GM21423 (cell line): ENCODE results near the gene NOTCH4.

Experiments used
- ATAC-seq: cut with Tn5 transposase; IDR thresholded peaks from one replicate; pipeline ENCODE4 v1.9.1; 2021; ENCODE audit warnings: mild to moderate bottlenecking, moderate library complexity; ENCODE audit not compliant: unreplicated experiment

NOTCH4 gene

DNA sequence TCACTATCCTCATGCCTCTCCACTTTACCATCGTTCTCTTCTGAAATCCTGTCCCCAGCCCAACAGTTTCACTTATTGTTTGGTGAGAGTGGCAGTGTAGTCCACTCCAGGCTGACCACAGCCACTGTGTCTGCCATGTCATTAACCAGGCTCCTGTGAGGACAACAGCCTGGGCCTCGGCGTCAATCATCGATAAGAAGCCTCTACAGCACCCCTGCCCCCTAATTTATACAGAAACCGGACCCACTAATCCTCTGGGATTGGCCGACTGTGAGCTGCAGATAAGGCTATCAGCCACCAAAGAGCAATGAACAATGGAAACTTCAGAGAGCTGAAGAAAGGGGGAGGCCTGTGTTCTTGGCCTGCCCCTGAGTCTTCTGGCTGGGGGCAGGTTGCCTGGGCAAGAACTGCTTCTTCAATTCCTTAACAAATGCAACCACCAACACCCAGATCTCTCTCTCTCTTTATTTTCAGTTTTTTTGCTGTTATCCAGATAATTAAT, 56.1 kb downstream of the NOTCH4 start:
- ATAC-seq, result no peak

DNA sequence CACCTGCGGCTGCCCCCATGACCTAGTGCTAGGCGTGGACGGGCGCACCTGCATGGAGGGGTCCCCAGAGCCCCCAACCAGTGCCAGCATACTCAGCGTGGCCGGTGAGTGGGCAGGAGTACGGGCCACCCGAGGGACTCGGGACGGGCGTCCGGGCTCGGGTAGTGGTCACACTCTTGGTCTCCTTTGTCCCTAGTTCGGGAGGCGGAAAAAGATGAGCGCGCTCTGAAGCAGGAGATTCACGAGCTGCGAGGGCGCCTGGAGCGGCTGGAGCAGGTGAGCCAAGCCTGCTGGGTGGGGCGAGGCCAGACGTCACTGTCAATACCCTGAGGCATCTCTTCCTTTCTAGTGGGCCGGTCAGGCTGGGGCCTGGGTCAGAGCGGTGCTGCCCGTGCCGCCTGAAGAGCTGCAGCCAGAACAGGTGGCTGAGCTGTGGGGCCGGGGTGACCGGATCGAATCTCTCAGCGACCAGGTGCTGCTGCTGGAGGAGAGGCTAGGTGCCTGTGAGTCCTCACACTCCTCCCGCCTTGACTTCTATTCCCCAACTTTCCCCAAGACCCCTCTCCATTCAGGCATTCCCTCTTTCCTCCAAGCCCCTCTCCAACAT, 56.6 kb downstream of the NOTCH4 start:
- ATAC-seq, result no peak

DNA sequence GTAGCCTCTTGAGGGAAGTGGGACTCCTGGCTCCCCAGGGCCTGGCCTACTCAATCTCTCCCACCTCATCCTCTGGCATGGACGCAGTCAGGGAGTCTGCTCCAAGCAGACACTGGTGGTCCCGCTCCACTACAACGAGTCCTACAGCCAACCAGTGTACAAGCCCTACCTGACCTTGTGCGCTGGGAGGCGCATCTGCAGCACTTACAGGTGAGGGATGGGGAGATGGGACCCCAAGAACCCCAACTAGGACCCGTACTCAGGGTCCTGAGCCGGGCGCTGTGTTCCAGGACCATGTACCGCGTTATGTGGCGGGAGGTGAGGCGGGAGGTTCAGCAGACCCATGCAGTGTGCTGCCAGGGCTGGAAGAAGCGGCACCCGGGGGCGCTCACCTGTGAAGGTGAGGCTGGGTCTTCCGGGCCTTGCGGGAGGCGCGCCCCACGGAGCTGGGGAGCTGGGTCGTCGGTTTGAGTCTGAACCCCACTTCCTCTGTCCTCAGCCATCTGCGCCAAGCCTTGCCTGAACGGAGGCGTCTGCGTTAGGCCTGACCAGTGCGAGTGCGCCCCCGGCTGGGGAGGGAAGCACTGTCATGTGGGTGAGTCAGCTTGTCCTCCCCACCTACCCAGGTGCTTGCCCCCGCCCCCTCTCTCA, 57.3 kb downstream of the NOTCH4 start:
- no peak for ATAC-seq

DNA sequence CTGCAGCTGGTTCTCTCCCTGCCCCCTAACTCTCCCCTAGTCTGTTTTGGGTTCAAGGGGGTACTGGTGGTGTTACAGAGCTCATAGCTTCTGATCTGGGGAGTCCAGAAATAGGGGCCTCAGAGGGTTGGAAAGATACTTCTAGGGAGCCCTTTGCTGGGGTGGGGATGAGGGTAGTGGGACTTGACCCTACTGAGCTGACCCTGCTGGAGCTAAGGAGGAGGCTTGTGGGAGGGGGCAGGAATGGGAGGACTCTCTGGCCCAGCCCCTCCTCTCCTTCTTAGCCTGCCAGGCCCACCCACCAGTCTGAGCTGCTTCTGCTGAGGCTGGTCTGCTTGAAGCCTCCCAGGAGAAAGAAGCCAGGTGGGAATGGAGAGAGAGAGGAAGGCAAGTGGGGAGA, 59.6 kb downstream of the NOTCH4 start, which contains the start of gene EGFL8:
TSS of gene EGFL8 (plus strand) at position 301 of the 400 bp plus-strand sequence. CDS start 1,571 bp downstream, outside the sequence.
- no peak for ATAC-seq

DNA sequence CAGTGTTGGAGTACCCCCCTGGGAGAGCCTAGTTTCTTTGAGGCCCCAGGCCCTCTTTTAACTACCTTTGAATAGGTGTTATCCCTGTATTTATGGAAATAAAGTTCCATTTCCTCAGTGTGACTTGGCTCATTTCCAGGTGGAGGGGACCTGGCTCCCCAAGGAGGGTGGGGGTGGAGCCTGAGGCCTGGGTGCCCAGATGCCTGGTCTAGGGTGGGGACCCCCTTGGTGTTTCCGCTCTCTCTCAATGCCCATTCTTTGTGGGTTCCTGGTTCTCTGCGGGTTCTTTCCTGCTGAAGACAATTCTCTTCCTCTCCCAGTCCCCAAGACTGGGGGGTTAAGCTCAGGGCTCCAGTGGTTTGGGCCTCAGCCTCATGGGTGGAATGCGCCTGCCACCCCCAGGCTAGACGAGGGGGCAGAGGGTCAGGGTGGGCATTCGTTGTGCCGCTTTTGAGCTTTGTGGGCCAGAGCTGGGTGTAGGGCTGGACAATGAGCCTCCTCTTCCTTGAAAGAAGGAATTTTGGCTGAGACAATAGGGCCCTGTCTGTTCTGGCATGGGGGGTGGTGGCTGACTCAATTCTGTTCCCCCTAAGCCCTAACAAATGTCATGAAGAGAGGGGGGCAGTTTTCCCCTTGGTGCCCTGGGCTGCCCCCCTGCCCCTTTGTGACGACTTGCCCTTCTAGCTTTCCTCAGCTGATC, 60.2 kb downstream of the NOTCH4 start:
- no peak for ATAC-seq

DNA sequence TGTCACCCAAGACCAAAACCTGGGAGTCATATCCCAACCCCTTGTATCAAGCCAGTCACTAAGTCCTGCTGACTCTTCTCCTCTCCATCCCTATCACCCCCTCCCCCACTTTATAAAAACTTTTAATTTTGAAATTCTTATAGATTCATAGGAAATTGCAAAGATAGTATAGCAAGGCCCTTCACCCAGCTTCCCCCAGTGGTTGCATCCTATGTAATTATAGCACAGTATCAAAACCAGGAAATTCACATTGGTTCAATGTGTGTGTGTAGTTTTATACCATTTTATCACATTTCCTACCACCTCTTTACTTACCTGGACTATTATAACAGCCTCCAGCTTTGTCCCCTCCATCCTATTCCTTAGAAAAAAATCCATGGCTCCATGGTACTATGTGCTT, 65.8 kb downstream of the NOTCH4 start:
- no peak for ATAC-seq

DNA sequence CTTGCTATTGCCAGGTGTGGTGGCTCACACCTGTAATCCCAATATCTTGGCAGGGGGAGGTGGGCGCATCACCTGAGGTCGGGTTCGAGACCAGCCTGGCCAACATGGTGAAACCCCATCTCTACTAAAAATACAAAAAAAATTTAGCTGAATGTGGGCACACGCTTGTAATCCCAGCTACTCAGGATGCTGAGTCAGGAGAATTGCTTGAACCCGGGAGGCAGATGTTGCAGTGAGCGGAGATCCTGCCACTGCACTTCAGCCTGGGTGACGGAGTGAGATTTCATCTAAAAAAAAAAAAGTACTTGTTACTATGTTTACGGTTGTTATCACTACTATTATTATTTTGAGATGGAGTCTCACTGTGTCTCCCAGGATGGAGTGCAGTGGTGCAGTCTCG, 67.0 kb downstream of the NOTCH4 start:
- ATAC-seq, result no peak

DNA sequence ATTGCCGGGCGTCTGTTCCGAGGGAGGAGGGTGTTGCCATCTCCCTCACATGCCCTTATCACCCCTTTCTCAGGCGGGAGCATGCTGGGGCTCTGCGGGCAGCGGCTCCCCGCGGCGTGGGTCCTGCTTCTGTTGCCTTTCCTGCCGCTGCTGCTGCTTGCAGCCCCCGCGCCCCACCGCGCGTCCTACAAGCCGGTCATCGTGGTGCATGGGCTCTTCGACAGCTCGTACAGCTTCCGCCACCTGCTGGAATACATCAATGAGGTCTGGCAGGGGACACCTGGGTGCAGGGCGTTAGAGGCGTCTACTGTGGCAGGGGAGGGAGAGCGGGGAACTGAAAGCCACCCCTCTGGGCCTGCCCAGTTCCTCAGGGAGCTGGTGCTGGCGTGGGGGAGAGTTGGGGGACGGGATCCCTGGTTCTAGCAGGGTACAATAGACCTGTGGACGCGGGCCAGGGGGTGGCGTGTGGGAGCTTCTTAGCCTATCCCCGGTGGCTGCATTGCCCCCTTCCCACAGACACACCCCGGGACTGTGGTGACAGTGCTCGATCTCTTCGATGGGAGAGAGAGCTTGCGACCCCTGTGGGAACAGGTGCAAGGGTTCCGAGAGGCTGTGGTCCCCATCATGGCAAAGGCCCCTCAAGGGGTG, 69.2 kb downstream of the NOTCH4 start:
- ATAC-seq, result no peak

DNA sequence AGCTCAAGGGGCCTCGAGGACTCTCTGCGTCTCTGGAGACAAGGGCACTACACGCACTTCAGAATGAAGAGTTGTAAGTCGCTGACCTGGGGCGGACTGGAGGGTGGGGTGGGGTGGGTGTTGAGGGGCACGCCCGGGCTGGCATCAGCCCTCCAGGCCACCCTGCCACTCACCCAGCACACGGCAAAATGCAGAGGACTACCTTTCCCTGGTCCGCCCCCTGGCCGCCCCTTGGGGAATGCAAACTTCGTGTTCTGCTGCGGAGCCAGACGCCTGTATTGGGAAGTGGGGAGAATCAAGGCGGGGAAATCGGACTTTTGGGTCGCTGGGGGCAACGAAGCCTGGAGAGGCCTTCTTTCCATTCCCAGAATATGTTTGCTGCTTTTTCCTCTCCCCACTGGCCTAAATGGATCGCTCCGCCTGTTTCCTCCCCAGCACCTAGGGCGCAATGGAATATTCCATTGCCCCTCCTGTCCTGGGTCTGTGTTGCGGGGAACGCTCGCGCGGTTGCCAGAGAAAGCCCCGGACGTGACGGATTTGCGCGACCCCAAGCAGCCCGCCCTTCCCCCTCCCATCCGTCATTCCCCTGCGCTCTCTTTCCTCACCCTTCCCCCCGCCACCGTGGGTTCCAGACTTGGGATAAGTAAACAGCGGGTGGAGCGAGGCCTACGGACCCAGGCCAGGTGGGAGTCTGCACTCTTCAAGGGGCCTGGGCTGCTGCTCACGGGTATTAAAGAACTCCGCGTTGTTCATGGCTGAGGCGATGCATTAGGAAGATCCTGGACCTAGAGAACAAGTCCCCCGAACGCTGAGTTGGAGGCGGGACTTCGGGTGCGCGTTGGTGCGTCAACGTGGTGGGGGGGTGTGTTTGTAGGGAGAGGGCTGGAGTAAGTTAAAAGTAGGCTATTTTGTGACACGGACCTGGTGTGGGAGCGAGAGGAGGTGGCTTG, 70.0 kb downstream of the NOTCH4 start, which contains the start of gene PPT2:
TSS of gene PPT2 (plus strand) at position 578 of the 950 bp plus-strand sequence. CDS start 454 bp downstream, outside the sequence.
- ATAC-seq, result no peak

DNA sequence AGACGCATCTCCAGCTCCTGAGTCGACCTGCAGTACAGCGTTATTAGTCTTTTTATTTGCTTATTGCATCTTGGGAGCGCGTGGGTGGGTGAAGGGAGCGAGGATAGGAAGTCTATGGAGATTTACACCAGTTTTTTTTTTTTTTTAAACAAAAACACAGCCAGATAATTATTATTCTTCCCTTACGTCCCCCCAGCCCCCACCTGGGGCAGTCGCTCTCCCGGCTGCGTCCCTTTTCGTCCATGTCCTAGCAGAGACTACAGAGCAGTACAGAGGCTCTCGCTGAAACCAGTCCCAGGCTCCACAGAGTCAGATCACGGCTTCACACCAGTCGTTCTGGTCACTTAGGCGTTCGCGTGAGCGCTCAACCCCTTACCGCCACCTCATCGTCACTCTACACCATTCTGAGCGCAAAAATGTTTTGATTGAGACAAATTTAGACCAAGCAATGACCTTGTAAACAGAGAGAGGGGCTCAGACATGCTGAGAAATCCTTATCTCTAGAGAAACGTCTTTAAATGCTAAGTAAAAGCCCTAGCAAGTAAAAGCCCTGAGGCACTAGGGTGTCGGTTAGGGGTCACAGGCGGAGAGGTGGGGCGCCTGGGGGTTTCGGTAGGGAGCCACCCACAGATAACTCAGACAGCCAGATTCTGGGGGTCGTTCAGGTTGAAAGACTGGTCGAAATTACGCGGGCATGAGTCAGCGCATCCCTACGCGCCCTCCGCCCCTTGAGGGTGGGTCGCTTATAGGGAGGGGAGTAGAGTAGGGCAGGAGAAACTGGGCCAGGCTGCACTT, 70.9 kb downstream of the NOTCH4 start:
- no peak for ATAC-seq

DNA sequence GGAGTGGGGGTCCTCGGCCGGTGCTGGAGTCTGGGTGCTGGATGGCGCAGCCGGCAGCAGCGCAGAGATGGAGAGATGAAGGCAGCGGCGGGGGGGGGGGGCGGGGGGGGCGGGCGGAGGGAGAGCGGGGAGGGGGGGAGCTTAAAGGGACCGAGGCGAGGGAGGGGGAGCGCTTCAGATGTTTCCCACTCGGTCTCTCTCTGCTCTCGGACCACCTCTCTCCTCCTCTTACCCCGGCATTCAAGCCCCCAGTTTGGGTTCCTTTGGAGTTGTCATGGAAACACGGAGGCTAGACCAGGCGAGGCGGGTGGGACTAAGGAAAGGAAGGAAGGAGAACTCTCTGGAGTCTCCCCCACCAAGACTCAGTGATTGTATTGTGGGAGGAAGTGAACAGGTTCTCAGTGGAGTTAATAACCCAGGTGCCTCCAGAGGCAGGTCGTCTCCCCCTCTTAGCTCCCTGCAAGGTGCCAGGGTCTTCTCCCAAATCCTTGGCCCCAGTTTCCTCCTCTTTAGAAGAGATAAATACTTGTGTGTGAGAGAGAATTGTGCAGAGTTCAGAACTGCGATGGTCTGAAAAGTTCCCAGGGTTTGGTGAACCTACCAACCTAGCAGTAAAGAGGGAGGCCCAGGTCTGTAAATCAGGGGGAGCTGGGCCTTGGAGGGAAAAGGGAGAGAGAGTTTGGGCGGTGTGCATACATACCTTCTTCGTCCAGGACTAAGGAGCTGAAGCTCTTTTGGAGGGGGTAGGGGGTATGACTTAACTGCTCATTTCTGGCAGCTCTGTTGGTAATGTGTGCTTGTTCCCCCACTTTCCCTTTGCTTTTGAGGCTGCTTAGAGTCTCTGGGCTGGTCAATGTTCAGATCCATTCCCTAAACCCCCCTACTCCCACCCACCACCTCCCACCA, 71.8 kb downstream of the NOTCH4 start, which contains the start of gene PRRT1:
TSS of gene PRRT1 (minus strand) at position 77 of the 906 bp plus-strand sequence. CDS start 112 bp downstream, outside the sequence.
- ATAC-seq, result no peak

DNA sequence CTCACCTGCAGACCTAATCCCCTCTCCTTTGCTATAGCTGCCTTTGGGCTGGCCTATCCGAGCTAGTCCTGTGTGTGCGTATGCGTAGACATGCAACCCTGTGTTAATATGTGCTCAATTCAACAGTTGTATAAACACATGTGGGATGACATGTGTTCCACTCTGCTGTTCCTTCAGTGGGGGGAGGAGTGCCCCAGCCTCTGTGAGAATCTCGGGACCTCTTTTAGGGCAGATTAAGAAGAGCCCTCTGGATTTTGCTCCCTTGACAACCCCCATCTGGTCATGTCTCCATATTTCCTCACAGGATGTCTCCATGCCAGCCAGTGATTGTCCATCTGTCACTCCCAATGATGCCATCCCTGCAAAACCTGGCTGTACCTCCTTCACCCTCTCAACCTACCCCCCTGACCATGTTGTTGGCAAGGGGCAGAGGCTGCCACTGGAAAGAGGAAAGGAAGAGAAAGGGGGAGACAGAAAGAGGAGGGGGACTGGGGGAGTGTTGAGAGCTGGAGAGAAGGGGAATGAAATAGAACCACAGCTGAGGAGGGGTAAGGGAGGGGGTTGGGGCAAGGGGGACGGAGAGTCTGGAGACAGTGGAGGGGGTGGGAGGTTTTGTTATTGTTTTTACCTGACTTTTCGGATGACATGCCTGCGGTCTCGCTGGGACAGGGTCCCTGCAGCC, 72.5 kb downstream of the NOTCH4 start:
- ATAC-seq, result no peak

DNA sequence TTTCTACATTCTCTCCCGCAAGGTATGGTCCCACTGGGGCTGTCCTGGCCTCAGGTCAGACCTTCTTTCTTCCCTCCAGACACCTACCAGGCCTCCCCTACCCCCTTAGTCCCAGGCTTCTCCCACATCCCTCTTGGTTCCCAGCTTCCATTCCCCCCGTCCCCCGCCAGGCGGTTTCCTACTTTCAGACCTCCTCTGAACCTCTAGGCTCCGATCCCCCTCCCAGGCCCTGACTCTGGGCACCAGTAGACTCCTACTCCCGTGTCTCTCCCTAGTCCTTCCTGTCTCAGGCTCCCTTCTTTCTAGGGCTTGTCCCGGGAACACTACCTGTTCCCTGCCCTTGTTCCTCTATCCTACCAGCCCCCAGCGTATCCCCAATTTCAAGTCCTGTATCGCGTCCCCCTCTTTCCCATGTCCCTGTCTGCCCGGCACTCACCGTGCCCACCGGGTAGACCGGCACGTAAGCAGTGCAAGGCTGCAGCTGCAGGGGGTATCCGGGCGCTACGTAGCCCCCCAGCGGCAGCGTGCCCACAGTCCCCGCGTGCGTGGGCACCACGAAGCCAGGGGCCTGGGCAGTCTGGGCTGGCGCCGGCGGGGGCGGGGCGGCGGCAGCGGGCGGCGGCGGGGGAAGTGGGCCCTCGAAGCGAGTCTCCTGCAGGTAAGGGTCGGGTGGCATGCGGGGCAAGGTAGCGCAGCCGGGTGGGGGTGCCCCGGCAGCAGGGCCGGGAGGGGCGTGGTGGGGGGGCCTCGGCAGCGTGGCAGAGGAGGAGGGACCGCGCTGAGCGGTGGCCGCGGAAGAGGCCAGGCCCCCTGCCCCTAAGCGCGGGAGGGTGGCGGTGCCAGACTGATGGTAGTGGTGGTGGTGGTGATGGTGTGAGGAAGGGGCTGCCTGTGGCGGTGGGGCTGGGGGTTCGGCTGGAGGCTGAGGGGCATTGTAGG, 73.7 kb downstream of the NOTCH4 start:
- no peak for ATAC-seq

DNA sequence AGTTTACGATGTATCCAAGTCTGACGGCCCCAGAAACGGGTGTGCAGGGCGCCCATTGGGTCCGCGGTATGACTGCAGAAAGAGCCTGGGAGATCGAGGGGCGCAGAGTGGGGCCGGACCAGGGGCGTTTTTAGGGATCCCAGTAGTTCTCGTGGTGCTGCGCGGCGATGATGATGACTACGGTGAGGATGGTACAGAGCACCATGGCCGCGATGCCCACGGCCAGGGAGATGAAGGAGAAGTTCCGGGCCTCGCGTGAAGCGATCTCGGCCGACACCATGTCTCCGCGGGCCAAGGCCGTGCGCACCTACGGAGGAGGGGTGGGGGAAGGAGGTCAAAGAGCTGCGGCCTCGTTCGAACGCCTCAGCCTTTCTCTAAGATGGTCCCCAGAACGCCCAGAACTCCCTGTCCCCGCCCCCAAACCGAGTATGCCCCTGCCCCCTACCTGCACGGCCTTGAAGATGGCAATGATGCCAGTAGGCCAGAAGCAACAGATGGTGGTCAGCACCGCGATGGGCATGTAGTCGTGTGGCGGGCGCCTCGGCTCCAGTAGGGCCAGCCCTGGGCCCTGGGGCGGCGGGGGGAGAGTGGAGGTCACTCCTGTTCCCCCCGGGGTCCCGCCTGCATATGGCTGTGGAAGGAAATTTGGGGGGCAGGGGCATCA, 74.6 kb downstream of the NOTCH4 start:
- ATAC-seq, result no peak

DNA sequence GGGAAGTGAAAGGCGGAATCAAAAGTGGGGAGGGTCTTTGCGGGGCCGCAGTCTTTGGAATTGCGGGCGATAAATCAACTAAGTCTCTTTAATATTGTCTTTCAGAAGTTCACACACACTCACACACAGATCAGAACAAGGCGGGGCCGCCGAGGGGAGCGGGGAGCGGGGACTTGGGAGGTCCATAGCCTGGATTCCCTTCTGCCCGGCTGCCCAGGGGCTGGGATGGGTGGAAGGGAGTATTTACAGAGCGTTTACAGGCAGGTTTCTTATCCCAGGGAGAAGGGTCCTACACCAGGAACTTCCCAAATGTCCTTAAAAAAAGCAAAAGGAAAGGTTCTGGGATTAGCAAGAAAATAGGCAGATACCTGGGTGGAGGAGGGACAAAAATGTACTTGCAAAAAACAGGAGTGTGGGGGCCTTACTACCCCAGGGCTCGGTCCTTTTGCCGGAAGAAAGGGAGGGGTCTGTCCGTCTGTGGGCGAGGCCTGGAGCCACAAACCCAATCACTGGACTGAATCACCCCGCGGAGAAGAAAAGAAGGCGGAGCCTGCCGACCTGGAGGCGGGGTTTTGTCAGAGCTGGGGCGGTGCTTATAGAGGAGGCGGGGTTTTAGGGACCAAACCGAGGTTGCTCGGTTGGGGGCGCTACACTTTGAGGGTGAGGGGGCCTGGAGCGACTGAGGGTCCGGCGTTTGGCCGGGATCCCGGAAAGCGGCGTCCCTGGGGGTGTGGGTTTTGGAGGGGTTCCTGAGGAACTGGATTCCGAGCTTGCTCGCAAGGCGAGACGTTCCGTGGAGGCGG, 75.4 kb downstream of the NOTCH4 start:
- no peak for ATAC-seq
